Measurements from ENCODE around the gene MTCH1. TPM values are rescaled to one million over a fixed set of nuclear protein-coding genes. Genes with fewer than 3 reads are reported as not detected.

The MTCH1 gene
- total RNA-seq, 1 experiment from 2014 or later = 241 TPM

DNA sequence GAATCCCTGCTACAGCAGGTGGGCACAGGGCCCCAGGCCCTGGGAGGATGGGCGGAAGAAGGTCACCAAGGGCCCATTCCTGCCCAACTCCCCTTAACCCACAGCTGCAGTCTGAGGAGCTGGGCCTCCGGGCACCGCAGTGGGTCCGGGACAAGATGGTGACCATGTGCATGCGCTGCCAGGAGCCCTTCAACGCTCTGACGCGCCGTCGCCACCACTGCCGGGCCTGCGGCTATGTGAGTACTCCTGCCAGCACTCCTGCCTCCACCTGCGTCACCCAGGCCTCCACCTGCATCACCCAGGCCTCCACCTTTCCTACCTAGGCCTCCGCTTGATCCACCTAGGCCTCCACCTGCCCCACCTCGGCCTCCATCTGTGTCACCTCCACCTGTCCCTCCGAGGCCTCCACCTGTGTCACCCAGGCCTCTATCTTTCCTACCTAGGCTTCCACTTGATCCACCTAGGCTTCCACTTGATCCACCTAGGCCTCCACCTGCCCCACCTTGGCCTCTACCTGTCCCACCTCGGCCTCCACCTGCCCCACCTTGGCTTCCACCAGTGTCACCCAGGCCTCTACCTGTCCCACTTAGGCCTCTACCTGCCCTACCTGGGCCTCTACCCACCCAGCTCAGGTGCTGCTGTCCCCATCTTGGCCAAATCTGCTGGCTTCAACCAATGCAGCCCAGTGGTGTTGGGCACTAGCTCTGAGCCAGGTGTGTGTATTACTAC lies 36.3 kb upstream of the MTCH1 start:
- DNase-seq = no peak
- ChIA-PET POLR2A (ENCODE audit: unreplicated experiment) (interaction anchor here (0.7 kb wide), 1 partner anchor 269 kb away, joined by 3 read pairs; no protein-coding TSS in a partner anchor), CTCF (interaction anchor here (0.6 to 5.4 kb wide), 9 partner anchors 28 to 411 kb away, joined by 3 to 45 read pairs (median 4); partner anchors contain the start of gene CMTR1)
- Histone ChIP-seq H3K27me3 (ENCODE audit: insufficient read depth, low read depth) (no peaks in the 10 kb centered on the region), H3K9me2 (ENCODE audit: insufficient read depth) (no peaks in the 10 kb centered on the region), H3K27ac (peak overlapping the region; percentile 100), H3K4me1 (replicated peaks; ENCODE audit: insufficient read depth) (peaks cover 72% of the 10 kb centered on the region), H3K36me3 (ENCODE audit: low read depth) (no peaks in the 10 kb centered on the region), H3K9me3 (ENCODE audit: insufficient read depth, low read depth) (no peaks in the 10 kb centered on the region), H3K4me3 (no peak overlapping the region), H4K20me1 (ENCODE audit: insufficient read depth) (no peaks in the 10 kb centered on the region), H2AFZ (no peak overlapping the region), H3K4me2 (peak overlapping the region; percentile 64), H3K79me2 (ENCODE audit: low read depth) (no peaks in the 10 kb centered on the region), H3F3A (ENCODE audit: insufficient read depth, low read depth) (peaks cover 50% of the 10 kb centered on the region)
- intact Hi-C loops (cut with micrococcal nuclease; ENCODE audit: unreplicated experiment) = loop anchor here (5.0 to 10.0 kb wide), 3 partner anchors 70 to 673 kb away; partner anchors contain the start of gene MDGA1
- TF ChIP-seq CTCF (conservative IDR thresholded peaks at IDR 0.05) (no peak), EZH2 (IDR thresholded peaks at IDR 0.05; ENCODE audit: low read depth) (no peak)
- no TSS peak for BruUV-seq (replicated peaks)

DNA sequence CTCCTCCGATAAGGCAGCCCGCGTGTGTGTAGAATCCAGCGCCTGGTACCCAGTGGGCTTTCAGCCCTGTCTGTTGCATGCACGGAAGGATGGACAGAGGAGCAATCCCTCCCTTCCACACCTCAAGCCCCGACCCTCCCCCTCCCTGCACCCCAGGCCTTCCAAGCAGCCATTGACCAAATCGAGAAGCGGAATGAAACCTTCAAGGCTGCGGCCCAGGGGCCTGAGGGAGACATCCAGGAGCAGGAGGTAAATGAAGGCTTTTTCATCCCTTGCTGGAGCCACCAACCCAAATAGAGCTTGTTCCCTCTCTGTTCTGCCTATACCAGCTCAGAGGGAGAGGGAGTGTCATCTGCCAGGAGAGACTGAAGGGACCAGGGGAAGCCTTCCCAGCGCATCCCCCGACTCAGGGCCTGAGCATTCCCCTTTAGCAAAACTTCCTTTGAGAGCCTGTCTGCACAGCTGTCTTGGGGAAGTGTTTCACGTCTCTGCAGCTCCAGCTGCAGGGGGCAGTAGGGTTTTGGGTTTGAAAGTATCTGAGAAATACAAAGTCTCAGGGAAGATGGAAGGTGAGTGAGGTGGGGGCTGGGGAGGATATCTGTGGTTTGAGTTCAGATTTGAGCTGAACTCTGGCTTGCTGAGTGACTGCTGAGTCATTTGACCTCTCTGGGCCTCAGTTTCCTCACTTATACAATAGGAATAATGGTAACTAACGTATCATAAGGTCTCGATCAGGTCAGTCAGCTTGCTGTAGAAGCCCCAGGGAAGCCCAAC lies 35.5 kb upstream of the MTCH1 start:
- peak overlapping the region; percentile 100; the same call in 1 of the 2 replicates for H3K27ac ChIP-seq

More for the DNA sequence above, 35.5 kb upstream of the MTCH1 start:
- Histone ChIP-seq H3K4me2 (peak overlapping the region; percentile 64), H3F3A (ENCODE audit: insufficient read depth, low read depth) (peaks cover 50% of the 10 kb centered on the region), H3K4me1 (replicated peaks; ENCODE audit: insufficient read depth) (peaks cover 72% of the 10 kb centered on the region), H4K20me1 (ENCODE audit: insufficient read depth) (no peaks in the 10 kb centered on the region), H3K79me2 (ENCODE audit: low read depth) (no peaks in the 10 kb centered on the region), H3K4me3 (no peak overlapping the region), H3K9me3 (ENCODE audit: insufficient read depth, low read depth) (no peaks in the 10 kb centered on the region), H3K9me2 (ENCODE audit: insufficient read depth) (no peaks in the 10 kb centered on the region), H3K36me3 (ENCODE audit: low read depth) (no peaks in the 10 kb centered on the region), H3K27me3 (ENCODE audit: insufficient read depth, low read depth) (no peaks in the 10 kb centered on the region), H2AFZ (no peak overlapping the region)
- CTCF ChIA-PET = interaction anchor here (0.6 to 5.4 kb wide), 14 partner anchors 29 to 412 kb away, joined by 3 to 45 read pairs (median 4); partner anchors contain the start of gene CMTR1
- peak; percentile 60 to 68 for DNase-seq
- BruUV-seq (replicated peaks) = no TSS peak
- intact Hi-C loops (cut with micrococcal nuclease; ENCODE audit: unreplicated experiment) = loop anchor here (2.0 to 10.0 kb wide), 4 partner anchors 71 to 673 kb away; partner anchors contain the start of gene MDGA1
- TF ChIP-seq EZH2 (IDR thresholded peaks at IDR 0.05; ENCODE audit: low read depth) (no peak), CTCF (conservative IDR thresholded peaks at IDR 0.05) (peak; percentile 74)
- POLR2A ChIA-PET (ENCODE audit: unreplicated experiment) = interaction anchor here (0.7 kb wide), 1 partner anchor 268 kb away, joined by 3 read pairs; no protein-coding TSS in a partner anchor
